Upper lobe of left lung (tissue), 6 donors: Measurements from ENCODE around the gene HHAT. TPM values are rescaled to one million over a fixed set of nuclear protein-coding genes. Genes with fewer than 3 reads are reported as not detected.

ENCODE experiments used
- ATAC-seq, 2 donors: fragments of 200-7000 bp; cut with Tn5 transposase; one replicate each; pipeline ENCODE4 v1.9.1; 2022; ENCODE audit warnings: mild to moderate bottlenecking in 2 of 2, moderate library complexity in 2 of 2; ENCODE audit not compliant: low FRiP score in 2 of 2
- DNase-seq, 2 donors: peaks; one replicate each; pipeline ENCODE4 v3.0.0-alpha.2; 2019 to 2020
- H3K27ac ChIP-seq, 4 donors: fragments of 200-600 bp; sonication (generic); one replicate each; pipeline ENCODE4 v1.5.1; 2016 to 2019
- H3K27me3 ChIP-seq, 4 donors: fragments of 200-600 bp; sonication (generic); one replicate each; pipeline ENCODE4 v1.5.1; 2017 to 2019
- H3K36me3 ChIP-seq, 4 donors: fragments of 200-600 bp; sonication (generic); one replicate each; pipeline ENCODE4 v1.5.1; 2016 to 2019
- H3K4me1 ChIP-seq, 4 donors: fragments of 200-600 bp; sonication (generic); one replicate each; pipeline ENCODE4 v1.5.1; 2018 to 2019
- H3K4me3 ChIP-seq, 4 donors: fragments of 200-600 bp; sonication (generic); one replicate each; pipeline ENCODE4 v1.5.1; 2017 to 2019; ENCODE audit warnings: mild to moderate bottlenecking in 2 of 4, moderate library complexity in 1 of 4
- H3K9me3 ChIP-seq, 4 donors: fragments of 200-600 bp; sonication (generic); one replicate each; pipeline ENCODE4 v1.5.1; 2018 to 2019
- CTCF ChIP-seq, 6 experiments: fragments of 450-650 bp in 4 of 6; fragments of 200-600 bp in 2 of 6; sonication (generic) in 2 of 6; IDR thresholded peaks; one replicate each; pipeline ENCODE4 v1.5.1; 2016 to 2019; ENCODE audit warnings: antibody characterized with exemption in 6 of 6
- EP300 ChIP-seq, 4 donors: sonication (generic); formaldehyde crosslinking; IDR thresholded peaks; one replicate each; pipeline ENCODE4 v1.5.1; 2017; ENCODE audit warnings: antibody characterized with exemption in 4 of 4, control low read depth in 2 of 4
- POLR2A ChIP-seq, 4 donors: fragments of 450-650 bp; IDR thresholded peaks; one replicate each; pipeline ENCODE4 v1.5.1; 2016 to 2017; ENCODE audit warnings: antibody characterized with exemption in 4 of 4, mild to moderate bottlenecking in 2 of 4
- POLR2AphosphoS5 ChIP-seq, 2 donors: sonication (generic); formaldehyde crosslinking; IDR thresholded peaks; one replicate each; pipeline ENCODE4 v1.5.1; 2017; ENCODE audit warnings: antibody characterized with exemption in 2 of 2
- WGBS, 2 donors: methylation state at CpG; one replicate each; pipeline ENCODE4 v1.1.5; 2017 to 2018; 5-methylcytosine and 5-hydroxymethylcytosine counted together
- total RNA-seq, 6 donors: library from RNA; depleted of rRNA in 4 of 6; stranded (reverse); fragments of >200 nt in 4 of 6; gene quantifications; one replicate each; pipeline versions ENCODE4 v1.1.0 to v1.2.1, GENCODE V29; 2016 to 2021
- donor health status: DM: no; HTN: no; CAD: no; lungs with moderate emphysema.
- donor health status: DM: no; HTN: yes; CAD: no; lungs with severe emphysema.

Gene HHAT
- total RNA-seq, 6 donors from 2014 or later: 4.6 to 8.1 (median 5.7) TPM

DNA sequence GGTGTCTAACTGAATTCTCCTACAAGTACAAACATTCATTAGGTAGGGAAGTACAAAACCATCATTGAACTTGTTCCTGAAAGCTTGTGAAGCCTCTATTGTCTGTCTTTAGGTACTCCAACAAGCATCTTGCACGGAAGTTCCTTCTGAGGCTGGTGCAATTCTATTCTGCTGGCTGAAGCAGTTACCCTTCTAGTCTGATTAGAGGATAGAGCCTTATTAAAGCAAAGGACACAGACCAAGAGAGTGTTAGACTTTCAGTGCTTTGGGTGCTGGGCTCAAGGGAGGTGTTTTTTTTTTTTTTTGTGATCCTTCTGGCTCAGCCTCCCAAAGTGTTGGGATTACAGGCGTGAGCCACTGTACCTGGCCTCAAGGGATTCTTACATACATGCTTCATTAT, 43.8 kb downstream of the HHAT start:
- WGBS, 2 donors: 91 to 95% methylated on average over 2 of the region's 2 CpGs
- ATAC-seq: no peak
- no peaks in the 10 kb centered on the region for H3K27me3 ChIP-seq
- no peaks in the 10 kb centered on the region for H3K9me3 ChIP-seq
- H3K36me3 ChIP-seq: no peaks in the 10 kb centered on the region
- no peak for DNase-seq
- H3K4me1 ChIP-seq: no peaks in the 10 kb centered on the region
- no peak for TF ChIP-seq EP300 (IDR thresholded peaks at IDR 0.05)
- TF ChIP-seq CTCF (IDR thresholded peaks at IDR 0.05): no peak
- TF ChIP-seq POLR2AphosphoS5 (IDR thresholded peaks at IDR 0.05): no peak
- TF ChIP-seq POLR2A (IDR thresholded peaks at IDR 0.05): no peak
- no peak overlapping the region for H3K4me3 ChIP-seq
- H3K27ac ChIP-seq: no peak overlapping the region

DNA sequence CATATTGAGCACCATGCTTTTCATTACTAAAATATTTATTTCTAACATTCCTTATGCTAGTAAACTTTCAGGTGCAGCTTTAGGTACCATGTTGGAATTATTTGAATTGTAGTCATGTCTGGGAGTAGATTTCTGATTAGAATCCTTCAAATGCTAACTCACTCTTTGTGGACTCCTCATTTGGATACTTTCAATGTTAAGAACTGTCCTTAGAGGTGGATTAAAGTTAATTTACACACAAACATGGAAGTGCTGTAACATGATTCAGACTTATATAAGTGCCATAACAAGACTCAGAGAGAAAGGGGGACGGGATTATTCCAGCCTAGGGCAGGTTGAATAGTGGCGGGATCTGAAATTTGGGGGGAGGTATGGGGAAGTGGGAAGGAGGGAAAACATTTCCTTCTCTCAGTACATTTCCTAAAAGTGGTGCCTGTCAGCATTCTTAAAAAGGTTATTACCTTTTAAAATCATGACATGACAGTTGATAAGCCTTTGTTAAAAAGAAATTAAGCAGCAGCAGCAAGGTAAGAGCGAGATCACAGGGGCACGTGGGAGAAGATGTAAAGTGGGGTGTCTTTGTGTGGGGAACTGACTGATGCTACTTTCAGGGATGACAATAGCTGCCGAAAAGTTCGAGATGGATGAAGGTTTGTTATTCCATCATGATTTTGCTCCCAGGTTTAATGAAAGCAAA, 44.4 kb downstream of the HHAT start:
- H3K4me3 ChIP-seq: no peak overlapping the region
- TF ChIP-seq EP300 (IDR thresholded peaks at IDR 0.05) (no peak), POLR2AphosphoS5 (IDR thresholded peaks at IDR 0.05) (no peak), POLR2A (IDR thresholded peaks at IDR 0.05) (no peak), CTCF (IDR thresholded peaks at IDR 0.05) (no peak)
- DNase-seq (no peak), ATAC-seq (no peak)
- H3K36me3 ChIP-seq: no peaks in the 10 kb centered on the region
- no peaks in the 10 kb centered on the region for H3K9me3 ChIP-seq
- peak overlapping the region in 1 of 4 donors; percentile 56 for H3K27ac ChIP-seq
- 87 to 88% methylated on average over 6 of the region's 6 CpGs for WGBS, 2 donors
- no peaks in the 10 kb centered on the region for H3K4me1 ChIP-seq
- no peaks in the 10 kb centered on the region for H3K27me3 ChIP-seq

DNA sequence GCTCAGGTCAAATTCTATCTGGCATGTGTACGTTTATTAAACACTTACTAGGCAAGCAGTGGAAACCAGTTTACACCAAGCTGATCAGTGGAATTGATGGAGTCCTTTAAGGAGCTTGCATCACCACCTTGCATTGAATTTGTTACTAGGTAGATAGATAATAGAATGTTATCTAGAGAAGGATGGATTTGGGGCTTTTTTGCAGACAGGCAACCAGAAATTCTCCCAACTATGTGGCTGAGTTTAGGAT, 44.9 kb downstream of the HHAT start:
- DNase-seq: no peak
- no peaks in the 10 kb centered on the region for H3K36me3 ChIP-seq
- H3K27me3 ChIP-seq: no peaks in the 10 kb centered on the region
- peak overlapping the region in 2 of 4 donors; percentile 6 to 56 for H3K27ac ChIP-seq
- no peak overlapping the region for H3K4me3 ChIP-seq
- WGBS, 2 donors: 75 to 82% methylated on average over 1 of the region's 1 CpG
- TF ChIP-seq CTCF (IDR thresholded peaks at IDR 0.05): no peak
- no peak for TF ChIP-seq POLR2A (IDR thresholded peaks at IDR 0.05)
- no peak for TF ChIP-seq EP300 (IDR thresholded peaks at IDR 0.05)
- no peak for TF ChIP-seq POLR2AphosphoS5 (IDR thresholded peaks at IDR 0.05)
- no peak for ATAC-seq
- no peaks in the 10 kb centered on the region for H3K9me3 ChIP-seq
- no peaks in the 10 kb centered on the region for H3K4me1 ChIP-seq

DNA sequence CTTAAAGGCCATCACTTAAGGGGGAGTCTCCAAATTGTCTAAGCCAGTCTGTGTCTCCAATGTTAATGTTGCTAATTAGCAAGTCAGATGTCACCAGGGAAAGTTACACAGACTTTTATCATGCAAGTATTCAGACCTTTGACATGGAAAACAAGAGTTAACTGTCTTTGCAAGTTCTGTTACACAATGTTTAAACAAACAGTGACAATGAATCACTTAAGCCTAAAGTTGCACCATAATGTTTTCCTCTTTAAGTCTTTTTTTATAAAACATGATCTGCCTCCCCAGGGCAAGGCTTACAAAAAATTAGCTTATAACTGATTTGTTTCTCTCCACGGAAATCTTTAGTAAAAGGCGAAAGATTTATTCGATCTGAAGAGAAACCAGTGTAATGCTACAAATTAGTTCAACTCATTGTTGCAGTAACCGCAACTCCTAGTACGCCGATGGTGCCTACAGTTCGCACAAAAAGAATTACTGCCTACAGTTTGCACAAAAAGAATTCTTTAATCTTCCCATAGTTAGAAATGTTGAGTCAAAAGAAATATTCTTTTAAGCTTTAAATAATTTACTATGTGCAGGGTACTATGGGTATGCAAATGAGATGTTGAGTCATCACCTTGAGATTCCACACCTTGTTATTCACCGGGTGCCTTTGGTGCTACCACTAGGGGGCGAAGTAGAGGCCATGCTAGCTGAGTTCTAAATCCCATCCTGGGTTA, 45.3 kb downstream of the HHAT start:
- WGBS, 2 donors: 43 to 46% methylated on average over 9 of the region's 9 CpGs
- ATAC-seq (peak; percentile 68 to 76), DNase-seq (peak in 1 of 2 donors; percentile 59)
- H3K9me3 ChIP-seq: no peaks in the 10 kb centered on the region
- H3K4me1 ChIP-seq: no peaks in the 10 kb centered on the region
- H3K4me3 ChIP-seq: no peak overlapping the region
- H3K27me3 ChIP-seq: no peaks in the 10 kb centered on the region
- H3K36me3 ChIP-seq: no peaks in the 10 kb centered on the region
- peak overlapping the region in 2 of 4 donors; percentile 6 to 56 for H3K27ac ChIP-seq
- TF ChIP-seq POLR2A (IDR thresholded peaks at IDR 0.05) (no peak), EP300 (IDR thresholded peaks at IDR 0.05) (no peak), CTCF (IDR thresholded peaks at IDR 0.05) (peak in 5 of 6 experiments; percentile 40 to 51 (median 48))

GRCh38 chr1:210374600-210374953, 45.9 kb downstream of the HHAT start:
- no peaks in the 10 kb centered on the region for H3K36me3 ChIP-seq
- H3K27ac ChIP-seq: peak overlapping the region in 1 of 4 donors; percentile 56
- ATAC-seq (peak in 1 of 2 donors; percentile 29), DNase-seq (no peak)
- H3K27me3 ChIP-seq: no peaks in the 10 kb centered on the region
- 51 to 52% methylated on average over 4 of the region's 4 CpGs for WGBS, 2 donors
- H3K4me1 ChIP-seq: no peaks in the 10 kb centered on the region
- no peak overlapping the region for H3K4me3 ChIP-seq
- no peaks in the 10 kb centered on the region for H3K9me3 ChIP-seq
- TF ChIP-seq CTCF (IDR thresholded peaks at IDR 0.05) (no peak), POLR2A (IDR thresholded peaks at IDR 0.05) (no peak), EP300 (IDR thresholded peaks at IDR 0.05) (no peak), POLR2AphosphoS5 (IDR thresholded peaks at IDR 0.05) (no peak)
